Measurements from ENCODE around the gene SLC6A5.

DNA sequence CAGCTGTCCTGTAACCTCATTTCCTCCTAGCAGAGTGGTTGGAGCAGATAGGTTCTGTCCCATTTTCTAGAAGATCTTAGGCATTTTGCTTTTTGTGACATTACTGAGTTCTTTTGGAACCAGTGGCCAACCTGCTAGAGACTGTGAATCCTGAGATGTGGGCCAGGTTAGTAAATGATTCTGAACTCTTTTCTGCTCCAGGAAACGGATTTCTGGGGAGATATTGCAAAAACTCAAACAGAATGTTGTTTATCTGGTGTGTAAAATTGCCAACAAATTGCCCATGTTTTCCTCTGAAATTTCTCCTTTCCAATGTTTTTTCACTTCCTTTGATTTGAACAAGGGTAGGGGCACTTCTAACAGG, 32.7 kb downstream of the SLC6A5 start:
- no peak for TF ChIP-seq POLR2A (IDR thresholded peaks at IDR 0.05; ENCODE audit: low read length)
- no peak for TF ChIP-seq GATA1 (IDR thresholded peaks at IDR 0.05; ENCODE audit: low read depth, low read length)

Measured in erythroblast (primary cell).